ENCODE data around the gene KNDC1.

DNA sequence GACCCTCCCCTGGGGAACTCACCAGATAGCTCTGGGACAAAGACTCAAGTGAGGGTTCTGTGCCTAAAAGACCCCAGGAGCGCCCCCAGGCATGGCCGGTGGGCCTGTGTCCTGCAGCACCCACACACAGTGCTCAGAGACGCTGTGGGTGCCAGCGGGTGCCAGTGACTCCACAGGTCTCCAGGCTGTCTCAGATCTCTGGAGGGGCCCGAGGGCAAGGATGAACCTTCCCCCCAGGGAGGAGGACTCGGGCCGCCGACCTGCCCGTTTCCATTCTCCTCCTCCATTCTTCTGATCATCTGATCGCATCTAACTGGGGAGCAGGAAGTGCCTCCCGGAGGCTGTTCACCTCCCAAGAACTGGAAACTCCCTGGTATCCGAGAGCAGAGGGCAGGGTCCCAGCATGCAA lies 115.7 kb downstream of the KNDC1 start:
- TF ChIP-seq CTCF (IDR thresholded peaks at IDR 0.05) (no peak), POLR2A (IDR thresholded peaks at IDR 0.05) (no peak)

All from adrenal gland (tissue), 5 donors.